CD14-positive monocyte (primary cell): ENCODE measurements around the gene BLM. TPM values are rescaled to one million over a fixed set of nuclear protein-coding genes. Genes with fewer than 3 reads are reported as not detected.

Experiments
- DNase-seq, 3 donors: peaks; one replicate each; pipeline ENCODE4 v3.0.0-alpha.2; 2011 to 2022
- H2AFZ ChIP-seq: 2 replicates; pipeline ENCODE4 v1.6.0; 2012; ENCODE audit warnings: mild to moderate bottlenecking, low read depth, low read length, inconsistent platforms; ENCODE audit not compliant: insufficient read depth, poor library complexity, severe bottlenecking
- H3K27ac ChIP-seq, 2 donors: 1 replicate in 1 of 2; 2 replicates in 1 of 2; pipeline ENCODE4 v1.5.1; 2012 to 2013; ENCODE audit warnings: low read length in 2 of 2, control low read depth in 1 of 2, inconsistent platforms in 1 of 2, low read depth in 1 of 2, mild to moderate bottlenecking in 1 of 2
- H3K27me3 ChIP-seq, 2 donors: one replicate each; pipeline versions ENCODE4 v1.6.0 to v1.6.1; 2011 to 2013; ENCODE audit warnings: low read length in 2 of 2; ENCODE audit not compliant: control insufficient read depth in 2 of 2, insufficient read depth in 2 of 2
- H3K36me3 ChIP-seq, 2 donors: replicated peaks in 1 of 2; 1 replicate in 1 of 2; 2 replicates in 1 of 2; pipeline versions ENCODE4 v1.5.1 to v1.6.1; 2012 to 2013; ENCODE audit warnings: low read length in 2 of 2, control low read depth in 1 of 2, inconsistent platforms in 1 of 2, mild to moderate bottlenecking in 1 of 2; ENCODE audit not compliant: insufficient read depth in 2 of 2, control insufficient read depth in 1 of 2
- H3K4me1 ChIP-seq, 2 donors: 1 replicate in 1 of 2; 2 replicates in 1 of 2; pipeline versions ENCODE4 v1.5.1 to v1.6.1; 2012 to 2013; ENCODE audit warnings: low read length in 2 of 2, control low read depth in 1 of 2, inconsistent platforms in 1 of 2, mild to moderate bottlenecking in 1 of 2, moderate library complexity in 1 of 2; ENCODE audit not compliant: insufficient read depth in 2 of 2, control insufficient read depth in 1 of 2
- H3K4me2 ChIP-seq: replicated peaks from 2 replicates; pipeline ENCODE3; 2012; ENCODE audit warnings: low read length, moderate library complexity, mild to moderate bottlenecking; ENCODE audit not compliant: poor library complexity, severe bottlenecking; ENCODE audit errors: extremely low read depth
- H3K4me3 ChIP-seq, 3 experiments: fragments of 200-600 bp in 1 of 3; sonication (generic) in 1 of 3; replicated peaks in 1 of 3; 1 replicate in 2 of 3; 2 replicates in 1 of 3; pipeline ENCODE4 v1.5.1; 2011 to 2013; ENCODE audit warnings: low read length in 3 of 3, mild to moderate bottlenecking in 3 of 3, control low read depth in 2 of 3, low read depth in 2 of 3, inconsistent platforms in 1 of 3, moderate library complexity in 1 of 3
- H3K79me2 ChIP-seq: 2 replicates; pipeline ENCODE4 v1.6.0; 2012; ENCODE audit warnings: mild to moderate bottlenecking, control low read depth, inconsistent platforms, low read length, moderate library complexity; ENCODE audit not compliant: insufficient read depth
- H3K9ac ChIP-seq: 2 replicates; pipeline ENCODE4 v1.6.0; 2017; ENCODE audit warnings: low read length, mild to moderate bottlenecking; ENCODE audit not compliant: insufficient read depth, poor library complexity, severe bottlenecking
- H3K9me3 ChIP-seq, 2 donors: replicated peaks in 1 of 2; 1 replicate in 1 of 2; 2 replicates in 1 of 2; pipeline versions ENCODE4 v1.5.1 to v1.6.1; 2012 to 2013; ENCODE audit warnings: low read length in 2 of 2, control low read depth in 1 of 2; ENCODE audit not compliant: control insufficient read depth in 1 of 2, insufficient read depth in 1 of 2
- H4K20me1 ChIP-seq: 2 replicates; pipeline ENCODE4 v1.6.0; 2012; ENCODE audit warnings: mild to moderate bottlenecking, low read length, control low read depth, moderate library complexity; ENCODE audit not compliant: insufficient read depth
- H3K27ac Mint-ChIP-seq, 7 donors: one replicate each; pipeline ENCODE4 v1.8.0; 2020; ENCODE audit warnings: mild to moderate bottlenecking in 7 of 7, mixed read lengths in 7 of 7, moderate library complexity in 6 of 7, inconsistent platforms in 2 of 7
- H3K27me3 Mint-ChIP-seq, 3 donors: one replicate each; pipeline ENCODE4 v1.8.0; 2021 to 2022; ENCODE audit warnings: low read depth in 3 of 3, mild to moderate bottlenecking in 3 of 3, mixed read lengths in 3 of 3, moderate library complexity in 3 of 3, inconsistent platforms in 1 of 3
- H3K36me3 Mint-ChIP-seq, 2 donors: one replicate each; pipeline ENCODE4 v1.8.0; 2020; ENCODE audit warnings: mixed read lengths in 2 of 2, inconsistent platforms in 1 of 2, mild to moderate bottlenecking in 1 of 2
- H3K4me1 Mint-ChIP-seq: one replicate; pipeline ENCODE4 v1.8.0; 2020; ENCODE audit warnings: mild to moderate bottlenecking, mixed read lengths
- H3K4me3 Mint-ChIP-seq, 2 donors: one replicate each; pipeline ENCODE4 v1.8.0; 2020; ENCODE audit warnings: mild to moderate bottlenecking in 2 of 2, mixed read lengths in 2 of 2, moderate library complexity in 1 of 2
- H3K9me3 Mint-ChIP-seq, 7 donors: one replicate each; pipeline ENCODE4 v1.8.0; 2020 to 2022; ENCODE audit warnings: mixed read lengths in 7 of 7, mild to moderate bottlenecking in 6 of 7, moderate library complexity in 6 of 7, inconsistent platforms in 2 of 7
- WGBS: methylation state at CpG from one replicate; pipeline ENCODE4 v1.1.5; 2013; ENCODE audit warnings: missing lambda C conversion rate; ENCODE audit not compliant: insufficient coverage; 5-methylcytosine and 5-hydroxymethylcytosine counted together
- intact Hi-C, 2 donors: fragments of 100-400 bp; cut with micrococcal nuclease; formaldehyde crosslinking; loops; one replicate each; pipeline versions ENCODE4 v1.15.0 to v1.15.1; 2023
- polyA plus RNA-seq, 3 donors: library from polyadenylated mRNA; depleted of rRNA in 1 of 3; unstranded in 2 of 3; stranded (reverse) in 1 of 3; fragments of 300-500 nt in 2 of 3; fragments of >200 nt in 1 of 3; fragmentation: Illumina TruSeq in 2 of 3; gene quantifications; 1 replicate in 2 of 3; 2 replicates in 1 of 3; pipeline ENCODE4 v1.2.3, GENCODE V29; 2012 to 2021
- TF ChIP-seq, protein P1 (sequence below): fragments of 200-600 bp; IDR thresholded peaks from one replicate; pipeline ENCODE4 v1.8.0; 2022; ENCODE audit warnings: antibody characterized with exemption, mild to moderate bottlenecking

BLM gene
- polyA plus RNA-seq, 3 donors = 0.69 to 2.3 (median 1.2) TPM

DNA sequence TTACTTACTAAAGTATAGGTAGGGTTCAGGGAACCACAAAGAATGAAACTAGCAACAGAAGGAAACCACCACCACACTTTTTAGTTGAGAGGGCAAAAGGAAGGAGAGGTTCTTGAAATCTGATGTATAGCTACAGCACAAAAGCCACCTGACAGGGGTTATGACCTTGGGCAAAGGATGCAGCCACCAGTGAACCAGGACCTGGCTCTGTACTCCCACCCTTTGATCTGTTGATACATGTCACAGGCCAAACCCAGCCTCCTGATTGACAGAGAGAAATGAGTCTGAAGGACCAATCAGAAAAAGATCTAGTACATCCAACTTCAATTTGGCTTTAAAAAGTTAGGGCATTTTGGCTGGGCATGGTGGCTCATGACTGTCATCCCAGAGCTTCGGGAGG, 20.0 kb upstream of the BLM start:
- H3K79me2 ChIP-seq = no peaks in the 10 kb centered on the region
- H3K27me3 ChIP-seq = no peaks in the 10 kb centered on the region
- H3K27ac Mint-ChIP-seq = peak overlapping the region in 2 of 7 donors; percentile 40 to 45
- H3K27me3 Mint-ChIP-seq = peaks cover 0 to 3% (median 0%) of the 10 kb centered on the region in 3 donors
- no peak overlapping the region for H3K4me2 ChIP-seq
- H2AFZ ChIP-seq = no peak overlapping the region
- no peak overlapping the region for H3K27ac ChIP-seq
- H3K9ac ChIP-seq = no peak overlapping the region
- H4K20me1 ChIP-seq = no peaks in the 10 kb centered on the region
- intact Hi-C loops = no loop called here
- DNase-seq = no peak
- H3K36me3 ChIP-seq = no peaks in the 10 kb centered on the region
- H3K4me1 ChIP-seq = peaks cover 20 to 26% of the 10 kb centered on the region in 2 donors
- peaks cover 36% of the 10 kb centered on the region for H3K4me1 Mint-ChIP-seq
- no peaks in the 10 kb centered on the region for H3K9me3 ChIP-seq
- peaks cover 0 to 3% (median 0%) of the 10 kb centered on the region in 7 donors for H3K9me3 Mint-ChIP-seq
- peak overlapping the region in 1 of 2 donors; percentile 20 for H3K4me3 Mint-ChIP-seq
- no peaks in the 10 kb centered on the region for H3K36me3 Mint-ChIP-seq
- no peak overlapping the region for H3K4me3 ChIP-seq
- no CpG with 5 or more reads among the region's 1 CpG for WGBS
- TF ChIP-seq, protein P1, sequence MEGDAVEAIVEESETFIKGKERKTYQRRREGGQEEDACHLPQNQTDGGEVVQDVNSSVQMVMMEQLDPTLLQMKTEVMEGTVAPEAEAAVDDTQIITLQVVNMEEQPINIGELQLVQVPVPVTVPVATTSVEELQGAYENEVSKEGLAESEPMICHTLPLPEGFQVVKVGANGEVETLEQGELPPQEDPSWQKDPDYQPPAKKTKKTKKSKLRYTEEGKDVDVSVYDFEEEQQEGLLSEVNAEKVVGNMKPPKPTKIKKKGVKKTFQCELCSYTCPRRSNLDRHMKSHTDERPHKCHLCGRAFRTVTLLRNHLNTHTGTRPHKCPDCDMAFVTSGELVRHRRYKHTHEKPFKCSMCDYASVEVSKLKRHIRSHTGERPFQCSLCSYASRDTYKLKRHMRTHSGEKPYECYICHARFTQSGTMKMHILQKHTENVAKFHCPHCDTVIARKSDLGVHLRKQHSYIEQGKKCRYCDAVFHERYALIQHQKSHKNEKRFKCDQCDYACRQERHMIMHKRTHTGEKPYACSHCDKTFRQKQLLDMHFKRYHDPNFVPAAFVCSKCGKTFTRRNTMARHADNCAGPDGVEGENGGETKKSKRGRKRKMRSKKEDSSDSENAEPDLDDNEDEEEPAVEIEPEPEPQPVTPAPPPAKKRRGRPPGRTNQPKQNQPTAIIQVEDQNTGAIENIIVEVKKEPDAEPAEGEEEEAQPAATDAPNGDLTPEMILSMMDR = no peak

DNA sequence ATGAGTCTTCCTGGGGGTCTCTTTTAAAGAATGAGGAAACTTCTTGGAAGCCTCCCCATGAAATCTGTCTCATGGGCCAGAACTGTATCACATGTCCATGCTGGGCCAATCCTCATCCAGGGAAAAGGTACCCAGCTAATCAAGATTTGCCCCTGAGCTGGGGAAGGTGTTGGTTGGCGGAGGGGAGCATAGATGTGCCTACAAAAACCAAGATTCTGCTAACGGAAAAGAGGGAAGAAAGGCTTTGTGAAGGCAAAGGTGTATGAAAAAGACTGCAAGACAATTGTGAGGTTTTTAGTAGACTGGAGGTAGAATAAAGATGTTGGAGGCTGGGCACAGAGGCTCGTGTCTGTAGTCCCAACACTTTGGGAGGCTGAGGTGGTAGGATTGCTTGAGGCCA, 18.5 kb upstream of the BLM start:
- no peak overlapping the region for H3K4me3 Mint-ChIP-seq
- WGBS = 95% methylated on average over 2 of the region's 3 CpGs
- Histone ChIP-seq H3K36me3 (no peaks in the 10 kb centered on the region), H4K20me1 (no peaks in the 10 kb centered on the region), H3K4me2 (no peak overlapping the region), H3K27me3 (no peaks in the 10 kb centered on the region), H3K9me3 (no peaks in the 10 kb centered on the region), H3K79me2 (no peaks in the 10 kb centered on the region), H3K4me1 (peaks cover 22 to 30% of the 10 kb centered on the region in 2 donors), H2AFZ (no peak overlapping the region), H3K4me3 (no peak overlapping the region), H3K9ac (no peak overlapping the region), H3K27ac (no peak overlapping the region)
- peaks cover 0 to 3% (median 0%) of the 10 kb centered on the region in 3 donors for H3K27me3 Mint-ChIP-seq
- TF ChIP-seq, protein P1 = no peak
- H3K27ac Mint-ChIP-seq = peak overlapping the region in 1 of 7 donors; percentile 5
- H3K9me3 Mint-ChIP-seq = peaks cover 0 to 3% (median 0%) of the 10 kb centered on the region in 7 donors
- no peak for DNase-seq
- peaks cover 42% of the 10 kb centered on the region for H3K4me1 Mint-ChIP-seq
- intact Hi-C loops = no loop called here
- H3K36me3 Mint-ChIP-seq = peaks cover 2 to 3% of the 10 kb centered on the region in 2 donors
